Measurements from ENCODE around the gene NUTM2E.
"Not testable (repeated sequence)": the region's sequence is repeated elsewhere in the genome, so short reads cannot be mapped to it uniquely, and the experiment has no call there.

Gene NUTM2E

GRCh38 chr10:79866903-79867551, 40.5 kb downstream of the NUTM2E start:
- not testable (repeated sequence) for DNase-seq

GRCh38 chr10:79868023-79868422, 41.5 kb downstream of the NUTM2E start:
- DNase-seq: not testable (repeated sequence)

- not testable (repeated sequence) for DNase-seq
Observed at GRCh38 chr10:79869439-79870097, 43.0 kb downstream of the NUTM2E start.

- not testable (repeated sequence) for DNase-seq
Observed at GRCh38 chr10:79871729-79872128, 45.2 kb downstream of the NUTM2E start.
